HG02885 (cell line): Measurements from ENCODE around the gene FTH1.

Experiments used
- ATAC-seq: cut with Tn5 transposase; IDR thresholded peaks from one replicate; pipeline ENCODE4 v1.9.1; 2021; ENCODE audit warnings: mild to moderate bottlenecking; ENCODE audit not compliant: unreplicated experiment, poor library complexity

The FTH1 gene

DNA sequence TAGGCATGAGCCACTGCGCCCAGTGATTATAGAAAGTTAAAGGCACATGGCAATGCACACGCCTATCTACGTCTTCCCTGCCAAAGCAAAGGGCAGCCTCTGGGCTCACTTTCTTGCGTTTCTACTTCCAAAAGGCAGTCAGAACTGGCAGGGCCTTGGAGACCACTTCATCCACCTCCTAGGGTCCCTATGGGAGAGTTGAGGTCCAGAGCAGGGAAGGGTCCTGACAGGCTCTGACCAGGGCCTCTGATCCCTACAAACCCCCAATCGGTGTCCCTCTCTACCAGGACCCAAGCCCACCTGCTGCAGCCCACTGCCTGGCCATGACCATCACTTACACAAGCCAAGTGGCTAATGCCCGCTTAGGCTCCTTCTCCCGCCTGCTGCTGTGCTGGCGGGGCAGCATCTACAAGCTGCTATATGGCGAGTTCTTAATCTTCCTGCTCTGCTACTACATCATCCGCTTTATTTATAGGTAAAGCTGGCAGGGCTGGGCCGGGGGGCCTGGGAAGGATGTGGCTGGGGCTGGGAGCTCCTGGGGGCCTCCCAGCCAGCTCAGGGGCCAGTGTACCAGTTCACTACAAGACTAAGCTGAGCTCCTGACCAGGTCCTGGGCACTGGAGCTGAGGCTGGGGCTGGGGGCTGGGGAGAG is 15.8 kb downstream of the FTH1 start:
- ATAC-seq: no peak

DNA sequence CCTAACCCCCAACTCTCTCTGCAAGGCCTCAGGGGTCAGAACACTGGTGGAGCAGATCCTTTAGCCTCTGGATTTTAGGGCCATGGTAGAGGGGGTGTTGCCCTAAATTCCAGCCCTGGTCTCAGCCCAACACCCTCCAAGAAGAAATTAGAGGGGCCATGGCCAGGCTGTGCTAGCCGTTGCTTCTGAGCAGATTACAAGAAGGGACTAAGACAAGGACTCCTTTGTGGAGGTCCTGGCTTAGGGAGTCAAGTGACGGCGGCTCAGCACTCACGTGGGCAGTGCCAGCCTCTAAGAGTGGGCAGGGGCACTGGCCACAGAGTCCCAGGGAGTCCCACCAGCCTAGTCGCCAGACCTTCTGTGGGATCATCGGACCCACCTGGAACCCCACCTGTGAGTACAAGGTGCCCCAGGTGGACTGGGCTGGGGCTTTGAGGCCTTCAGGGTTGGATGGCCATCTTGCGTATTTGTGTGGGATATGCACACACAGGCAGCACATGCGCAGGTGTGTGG is 17.3 kb downstream of the FTH1 start, which contains the start of gene BEST1:
BEST1 (plus strand) TSS at position 317 of the 513 bp plus-strand sequence. CDS start 1,456 bp downstream, outside the sequence.
- no peak for ATAC-seq

DNA sequence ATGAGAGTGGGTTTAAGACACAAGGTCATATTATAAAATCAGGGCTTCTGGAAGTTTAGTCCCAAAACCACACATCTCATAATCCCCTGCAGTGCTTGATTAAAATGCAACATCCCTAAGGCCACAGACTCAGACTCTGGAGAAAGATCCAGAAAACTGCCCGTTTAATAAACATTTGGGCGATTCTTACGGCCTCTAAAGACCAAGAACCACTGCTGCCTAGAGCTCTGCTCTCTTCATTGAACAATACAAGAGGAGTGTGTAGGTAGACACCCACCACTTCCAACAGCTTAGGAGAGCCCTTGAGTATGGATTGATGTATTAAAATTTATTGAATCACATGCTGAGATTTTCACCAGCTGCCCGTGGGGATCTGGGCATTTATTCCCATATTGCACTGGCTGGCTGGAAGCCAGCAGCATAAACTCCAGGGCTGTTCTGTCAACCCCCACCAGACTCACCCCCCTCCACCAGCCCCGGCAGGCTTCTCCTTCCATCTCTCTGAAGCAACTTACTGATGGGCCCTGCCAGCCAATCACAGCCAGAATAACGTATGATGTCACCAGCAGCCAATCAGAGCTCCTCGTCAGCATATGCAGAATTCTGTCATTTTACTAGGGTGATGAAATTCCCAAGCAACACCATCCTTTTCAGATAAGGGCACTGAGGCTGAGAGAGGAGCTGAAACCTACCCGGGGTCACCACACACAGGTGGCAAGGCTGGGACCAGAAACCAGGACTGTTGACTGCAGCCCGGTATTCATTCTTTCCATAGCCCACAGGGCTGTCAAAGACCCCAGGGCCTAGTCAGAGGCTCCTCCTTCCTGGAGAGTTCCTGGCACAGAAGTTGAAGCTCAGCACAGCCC is 18.0 kb downstream of the FTH1 start:
- ATAC-seq: no peak

DNA sequence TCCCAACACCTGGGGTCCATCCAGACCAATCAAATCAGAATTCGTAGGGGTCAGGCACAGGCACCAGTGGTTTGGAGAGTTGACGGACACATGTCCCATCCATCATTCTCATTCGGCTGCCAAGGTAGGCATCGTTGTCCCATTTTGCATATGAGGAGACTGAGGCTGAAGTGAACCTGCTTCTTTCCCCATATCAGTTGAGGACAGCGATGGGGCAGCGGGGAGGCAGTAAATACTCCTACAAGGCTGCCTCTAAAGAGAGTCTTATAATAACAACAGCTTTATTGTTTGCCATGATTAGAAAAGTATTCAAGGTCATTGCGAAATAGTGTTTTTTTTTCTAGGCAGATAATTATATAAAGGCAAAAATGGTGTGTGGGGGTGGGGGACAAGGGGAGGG is 18.9 kb downstream of the FTH1 start:
- no peak for ATAC-seq

DNA sequence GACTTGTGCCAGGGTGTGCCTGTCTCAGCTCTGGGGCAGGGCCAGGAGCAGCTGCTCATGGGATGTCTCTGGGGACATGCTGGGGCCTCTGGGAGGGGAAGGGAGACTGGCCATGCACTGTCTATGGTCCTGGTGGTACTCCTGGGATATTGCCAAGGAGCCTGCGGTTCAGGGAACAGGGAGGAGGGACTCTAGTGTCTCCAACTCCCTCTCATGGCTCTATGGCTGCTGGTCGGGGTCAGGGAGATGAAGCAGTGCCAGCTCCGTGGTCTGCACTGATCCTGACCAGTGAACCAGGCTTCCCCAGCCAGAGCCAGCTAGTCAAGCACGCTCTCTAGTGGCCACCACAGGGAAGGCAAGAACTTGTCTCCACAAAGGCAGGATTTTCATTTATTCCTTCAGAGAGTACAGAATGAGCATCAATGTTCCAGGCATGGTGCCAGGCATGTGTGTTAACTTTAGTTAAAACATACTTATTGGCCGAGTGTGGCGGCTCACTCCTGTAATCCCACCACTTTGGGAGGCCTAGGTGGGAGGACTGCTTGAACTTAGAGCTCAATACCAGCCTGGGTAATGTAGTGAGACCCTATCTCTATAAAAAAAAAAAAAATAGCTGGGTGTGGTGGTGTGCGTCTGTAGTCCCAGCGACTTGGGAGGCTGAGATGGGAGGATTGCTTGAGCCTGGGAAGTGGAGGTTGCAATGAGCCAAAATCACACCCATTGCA is 19.8 kb downstream of the FTH1 start:
- ATAC-seq: no peak

DNA sequence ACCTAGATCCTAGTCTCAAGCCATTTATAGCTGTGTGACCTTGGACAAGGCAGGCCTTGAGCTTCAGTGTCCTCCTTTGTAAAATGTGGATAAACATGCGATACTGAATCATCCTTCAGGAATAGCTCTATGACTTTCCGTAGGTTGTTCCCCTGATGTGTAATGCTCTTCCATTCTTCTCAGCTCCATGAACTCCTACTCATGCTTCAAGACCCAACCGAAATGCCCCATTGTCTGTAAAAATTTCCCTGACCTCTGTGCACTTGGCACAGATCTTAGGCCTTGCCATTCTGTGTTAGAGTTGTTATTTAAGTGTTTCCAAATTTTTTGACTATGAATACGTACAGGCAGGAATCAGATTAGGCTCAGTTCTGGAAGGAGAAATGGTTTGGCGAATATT is 20.5 kb downstream of the FTH1 start:
- ATAC-seq: no peak

DNA sequence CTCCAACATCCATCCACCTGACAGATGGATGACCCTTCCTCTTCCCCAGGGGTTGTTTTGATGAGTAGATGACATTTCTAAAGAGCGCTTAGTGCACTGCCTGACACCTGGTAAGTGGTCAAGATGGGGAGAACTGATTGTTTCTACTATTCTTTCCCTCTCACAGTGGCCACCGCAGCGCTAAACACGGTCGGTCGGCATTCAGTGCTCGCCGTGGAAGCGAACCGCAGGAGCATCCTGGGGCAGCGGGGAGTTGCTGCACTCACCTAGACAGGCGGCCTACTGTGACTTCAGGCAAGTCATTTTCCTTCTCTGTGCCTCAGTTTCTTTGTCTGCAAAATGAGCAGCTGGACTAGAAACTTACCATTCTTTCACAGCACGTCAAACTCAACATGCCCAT is 22.2 kb downstream of the FTH1 start:
- ATAC-seq: no peak

DNA sequence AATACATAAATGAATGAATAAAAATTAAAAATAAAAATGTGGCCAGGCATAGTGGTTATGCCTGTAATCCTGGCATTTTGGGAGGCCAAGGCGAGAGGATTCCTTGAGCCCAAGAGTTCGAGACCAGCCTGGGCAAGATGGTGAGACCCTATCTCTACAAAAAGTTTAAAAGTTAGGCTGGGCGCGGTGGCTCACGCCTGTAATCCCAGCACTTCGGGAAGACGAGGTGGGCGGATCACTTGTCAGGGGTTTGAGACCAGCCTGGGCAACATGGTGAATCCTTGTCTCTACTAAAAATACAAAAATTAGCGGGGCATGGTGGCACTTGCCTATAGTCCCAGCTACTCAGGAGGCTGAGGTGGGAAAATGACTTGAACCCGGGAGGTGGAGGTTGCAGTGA is 27.0 kb downstream of the FTH1 start:
- no peak for ATAC-seq

DNA sequence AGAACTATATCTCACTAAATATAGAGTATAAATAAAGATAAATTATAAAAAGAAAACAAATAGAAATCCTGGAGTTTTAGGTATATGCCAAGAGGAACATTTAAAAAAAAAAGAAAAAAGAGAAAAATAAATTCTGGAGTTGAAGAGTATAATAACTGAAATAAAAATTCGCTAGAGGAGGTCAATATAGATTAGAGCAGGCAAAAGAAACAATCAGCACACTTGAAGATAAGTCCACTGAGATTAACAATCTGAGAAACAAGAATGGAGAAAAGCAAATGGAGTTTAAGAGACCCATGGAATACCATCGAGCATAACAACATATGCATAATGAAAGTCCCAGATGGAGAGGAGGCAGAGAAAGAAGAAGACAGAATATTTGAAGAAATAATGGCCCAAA is 31.6 kb downstream of the FTH1 start:
- ATAC-seq: no peak

DNA sequence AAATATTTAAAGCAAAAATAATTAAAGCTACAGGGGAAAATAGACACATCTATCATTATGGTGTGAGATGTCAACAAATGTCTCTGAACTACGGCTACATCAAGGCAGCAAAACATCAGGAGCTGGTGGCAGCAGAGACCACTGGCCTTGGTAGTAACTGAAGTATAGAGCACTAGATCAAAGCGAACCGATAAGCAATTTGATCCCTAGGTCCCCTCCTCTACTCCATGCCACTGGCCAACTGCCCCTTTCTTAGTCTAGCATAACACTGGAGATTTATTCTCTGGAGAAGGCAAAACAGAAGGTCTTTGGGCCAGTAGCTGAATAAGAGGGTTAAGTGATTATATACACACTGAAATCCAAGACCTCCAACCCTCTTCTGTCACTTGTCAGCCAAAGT is 36.5 kb downstream of the FTH1 start:
- no peak for ATAC-seq

DNA sequence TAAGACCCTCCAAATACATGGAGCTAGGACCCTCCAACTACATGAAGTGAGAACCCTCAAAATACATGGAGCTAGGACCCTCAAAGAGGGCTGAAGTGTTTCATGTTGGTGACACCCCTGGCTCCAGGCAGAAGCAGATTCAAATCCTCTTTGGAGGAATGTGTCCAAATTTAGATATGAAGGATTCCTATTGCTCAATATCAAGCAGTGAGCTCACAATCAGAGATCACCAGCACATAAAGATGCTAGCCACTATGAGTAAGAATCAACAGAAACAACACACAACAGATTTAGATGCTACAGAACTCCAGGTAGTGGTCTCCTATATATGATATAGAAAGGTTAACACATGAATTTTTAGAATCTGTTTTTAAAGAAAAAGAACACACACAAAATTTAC is 38.8 kb downstream of the FTH1 start:
- ATAC-seq: no peak

DNA sequence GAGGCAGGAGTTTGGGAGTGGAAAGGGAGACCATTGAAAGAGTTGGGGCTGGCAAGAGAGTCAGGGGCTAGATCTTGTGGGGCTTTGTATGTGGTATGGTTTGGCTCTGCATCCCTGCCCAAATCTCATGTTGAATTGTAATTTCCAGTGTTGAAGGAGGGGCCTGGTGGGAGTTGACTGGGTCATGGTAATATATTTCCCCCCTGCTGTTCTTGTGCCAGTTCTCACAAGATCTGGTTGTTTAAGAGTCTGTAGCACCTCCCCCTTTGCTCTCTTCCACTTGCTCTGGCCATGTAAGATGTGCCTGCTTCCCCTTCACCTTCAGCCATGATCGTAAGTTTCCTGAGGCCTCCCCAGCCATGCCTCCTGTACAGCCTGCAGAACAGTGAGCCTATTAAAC is 39.9 kb downstream of the FTH1 start:
- ATAC-seq: no peak

DNA sequence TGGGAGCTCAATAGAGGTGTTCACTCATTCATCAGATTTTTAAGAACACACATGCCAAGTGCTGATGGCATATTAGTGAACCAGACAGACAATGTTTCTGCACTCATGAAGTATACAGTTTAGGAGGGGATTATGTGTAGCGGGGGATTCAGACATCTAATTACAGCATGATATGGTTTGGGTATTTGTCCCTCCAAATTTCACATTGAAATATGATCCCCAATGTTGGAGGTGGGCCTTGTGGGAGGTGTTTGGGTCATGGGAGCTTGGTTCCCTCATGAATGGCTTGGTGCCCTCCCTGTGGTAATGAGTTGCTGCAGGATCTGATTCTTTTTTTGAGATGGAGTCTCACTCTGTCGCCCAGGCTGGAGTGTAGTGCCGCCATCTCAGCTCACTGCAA is 41.2 kb downstream of the FTH1 start:
- no peak for ATAC-seq

DNA sequence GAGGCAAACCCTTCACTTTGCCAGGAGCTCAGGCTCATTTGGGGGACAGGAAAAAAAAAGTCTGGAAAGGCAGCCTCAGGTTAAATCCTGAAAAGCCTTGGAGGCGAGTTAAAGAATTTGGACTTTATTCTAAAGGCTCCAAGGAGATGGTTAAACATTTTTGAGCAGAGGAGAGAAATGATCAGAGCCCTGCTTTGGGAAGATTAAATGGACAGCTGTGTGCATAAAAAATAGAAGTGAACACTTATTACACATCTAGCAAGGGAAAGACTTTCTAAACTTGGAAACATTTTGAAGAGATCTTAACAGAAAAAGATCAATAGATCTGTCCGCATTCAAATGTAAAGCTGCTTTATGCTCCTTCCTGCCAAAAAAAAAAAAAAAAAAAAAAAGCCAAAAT is 41.7 kb downstream of the FTH1 start:
- no peak for ATAC-seq

DNA sequence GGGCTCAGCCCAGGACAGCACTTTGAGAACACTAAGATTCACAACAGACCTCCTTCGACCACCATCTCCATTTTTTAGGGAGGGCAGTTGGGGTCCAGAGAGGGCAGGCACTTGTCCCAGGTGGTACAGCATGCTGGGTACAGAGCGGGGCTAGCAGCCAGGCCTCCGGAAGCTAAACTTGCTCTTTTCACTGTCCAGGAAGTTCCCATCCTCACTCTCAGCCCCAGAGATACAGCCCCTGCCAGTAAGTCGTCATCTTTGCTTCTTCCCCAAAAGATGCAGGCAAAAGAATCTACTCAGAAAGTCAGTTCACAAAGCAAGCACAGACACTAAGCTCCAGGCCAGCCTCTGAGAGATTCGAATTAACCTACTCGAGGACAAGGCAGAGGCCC is 43.4 kb downstream of the FTH1 start:
- ATAC-seq: no peak

DNA sequence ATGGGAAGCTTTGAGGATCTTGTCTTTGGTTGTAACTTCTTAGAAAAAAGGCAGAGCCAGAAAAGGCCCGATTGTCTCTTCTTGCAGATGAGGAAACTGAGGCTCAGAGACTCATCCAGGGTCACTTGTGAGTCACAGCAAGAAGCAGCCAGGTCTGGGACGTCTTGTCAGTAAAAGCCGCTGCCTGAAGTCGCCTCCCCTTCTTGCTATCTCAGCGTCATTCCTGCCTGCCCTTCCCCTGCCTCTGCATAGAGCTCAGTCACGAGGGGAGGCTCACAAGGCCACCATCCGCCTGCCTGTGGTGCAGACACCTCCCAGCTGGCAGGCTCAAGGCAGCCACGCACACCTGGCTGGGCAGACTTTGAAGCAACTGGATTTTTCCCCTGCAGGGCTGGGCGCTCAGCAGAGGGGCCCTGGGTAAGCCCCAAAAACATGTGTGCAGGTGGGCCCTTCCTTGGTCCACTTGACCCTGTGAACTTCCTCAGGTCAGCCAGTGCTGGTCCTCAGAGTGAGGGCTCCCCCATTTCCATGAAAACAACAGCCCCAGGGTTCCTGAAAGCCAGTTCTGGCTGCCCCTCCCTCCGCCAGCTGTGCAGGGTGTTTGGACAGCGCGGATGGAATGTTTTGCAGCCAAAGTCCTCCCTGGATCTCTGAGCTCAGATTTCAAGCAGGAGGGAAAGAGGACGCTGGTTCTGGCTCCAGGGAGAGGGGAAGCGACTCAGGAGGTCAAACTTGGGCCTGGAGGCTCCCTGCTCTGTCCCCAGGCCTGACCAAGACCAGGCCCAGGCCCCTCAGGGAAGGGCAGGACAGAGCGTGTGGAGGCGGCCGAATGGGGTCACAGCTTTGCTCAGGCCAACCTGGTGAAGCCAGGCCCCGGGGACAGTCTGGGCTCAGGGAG is 44.0 kb downstream of the FTH1 start:
- no peak for ATAC-seq

DNA sequence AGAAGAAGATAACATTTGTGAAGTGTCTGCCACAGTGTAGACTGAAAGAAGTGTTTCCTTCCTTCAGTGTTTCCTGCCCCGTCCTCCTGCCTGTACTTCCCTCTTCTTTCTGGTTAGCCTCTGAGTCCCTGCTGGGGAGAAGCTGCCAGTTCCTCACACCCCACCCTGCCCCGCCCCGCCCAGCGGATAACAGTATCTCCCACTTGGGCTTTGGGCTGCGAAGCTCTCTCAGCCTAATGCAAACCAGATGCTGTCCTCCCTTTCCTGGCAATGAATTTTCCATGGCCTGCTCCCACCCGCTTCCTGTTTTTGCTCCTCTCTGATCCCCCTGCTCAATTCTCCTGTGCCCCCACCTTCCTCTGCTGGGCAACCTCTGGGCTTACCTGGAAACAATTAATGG is 44.9 kb downstream of the FTH1 start:
- no peak for ATAC-seq

DNA sequence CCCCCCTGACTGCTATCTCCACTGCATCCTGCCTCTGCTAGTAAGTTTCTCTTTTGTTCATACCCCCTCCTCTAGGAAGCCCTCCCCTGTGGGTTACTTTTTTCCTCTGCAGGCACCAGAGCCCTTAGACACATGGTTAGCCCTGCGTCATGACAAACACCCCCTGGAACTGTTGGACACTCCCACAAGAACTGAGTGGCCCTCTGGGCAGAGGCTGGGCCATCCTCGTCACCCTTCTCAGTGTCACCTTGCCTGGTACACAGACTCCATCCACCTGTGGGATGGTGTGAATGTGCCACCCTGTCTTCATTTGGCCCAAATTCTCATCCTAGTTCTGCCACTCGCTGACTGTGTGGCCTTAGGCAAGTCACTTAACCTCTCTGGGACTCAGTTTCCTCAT is 46.0 kb downstream of the FTH1 start:
- ATAC-seq: no peak

DNA sequence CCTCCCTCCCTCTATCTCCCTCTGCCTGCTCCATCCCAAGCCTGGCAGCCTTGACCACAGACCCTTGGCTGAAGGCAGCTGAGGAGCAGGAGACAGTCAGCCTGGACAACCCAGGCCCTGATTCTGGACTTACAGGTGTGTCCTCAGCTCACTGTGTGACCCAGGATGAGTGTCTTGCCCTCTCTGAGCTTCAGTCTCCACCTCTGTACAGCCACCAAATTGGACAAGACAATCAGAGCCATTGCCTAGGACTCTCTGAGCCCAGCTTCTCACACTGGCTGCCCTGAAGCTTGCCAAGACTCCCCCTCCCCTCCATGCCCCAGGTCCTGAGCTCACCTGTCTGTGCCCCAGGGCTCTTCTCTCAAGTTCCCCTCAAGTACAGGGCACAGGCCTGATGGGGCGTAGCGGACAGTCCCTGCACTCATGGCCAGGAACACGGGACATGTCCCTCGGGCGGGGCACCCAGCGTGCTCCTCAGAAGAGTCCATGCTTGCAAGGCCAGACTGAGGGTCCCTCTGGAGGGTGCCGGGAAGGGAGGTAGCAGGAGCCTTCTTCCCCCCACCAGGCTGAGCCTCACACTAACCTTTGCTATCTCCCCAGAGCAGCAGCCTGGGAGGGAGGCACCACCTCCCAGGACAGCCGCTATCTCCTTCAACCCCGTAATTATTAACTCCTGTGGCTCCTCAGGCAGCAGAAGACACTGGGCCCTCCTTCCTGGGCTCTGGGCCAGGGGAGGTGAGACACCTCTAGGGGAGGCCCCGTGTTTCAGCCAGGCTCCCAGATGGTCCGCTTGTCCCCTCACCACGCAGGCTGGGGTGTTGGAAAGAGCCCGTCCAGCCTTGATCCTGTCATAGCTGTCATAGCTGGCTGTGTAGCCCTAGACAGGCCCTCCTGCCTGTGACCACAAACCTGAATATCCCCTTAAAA is 47.5 kb downstream of the FTH1 start:
- ATAC-seq: no peak
